Psoas muscle (tissue), 8 donors: ENCODE measurements around the gene ACBD5. TPM values are rescaled to one million over a fixed set of nuclear protein-coding genes. Genes with fewer than 3 reads are reported as not detected.
"Not testable (repeated sequence)": the region's sequence is repeated elsewhere in the genome, so short reads cannot be mapped to it uniquely, and the experiment has no call there.

Experiments used
- ATAC-seq, 4 donors: fragments of 200-7000 bp; cut with Tn5 transposase; one replicate each; pipeline ENCODE4 v1.9.1; 2020; ENCODE audit warnings: moderate library complexity in 3 of 4, mild to moderate bottlenecking in 2 of 4
- DNase-seq, 2 donors: peaks; one replicate each; pipeline ENCODE4 v3.0.0-alpha.2; 2020
- H3K27ac ChIP-seq: fragments of 200-600 bp; one replicate; pipeline ENCODE4 v1.8.0; 2022
- H3K27me3 ChIP-seq, 3 donors: fragments of 200-600 bp in 1 of 3; one replicate each; pipeline versions ENCODE4 v1.6.1 to v1.8.0; 2013 to 2022; ENCODE audit warnings: low read length in 2 of 3, mild to moderate bottlenecking in 2 of 3, moderate library complexity in 1 of 3; ENCODE audit not compliant: insufficient read depth in 3 of 3
- H3K36me3 ChIP-seq, 2 donors: fragments of 200-600 bp in 1 of 2; one replicate each; pipeline versions ENCODE4 v1.6.1 to v1.8.0; 2013 to 2022; ENCODE audit warnings: low read depth in 1 of 2, mild to moderate bottlenecking in 1 of 2, moderate library complexity in 1 of 2; ENCODE audit not compliant: insufficient read depth in 1 of 2
- H3K4me1 ChIP-seq: fragments of 200-600 bp; one replicate; pipeline ENCODE4 v1.8.0; 2022
- H3K4me3 ChIP-seq: fragments of 200-600 bp; one replicate; pipeline ENCODE4 v1.8.0; 2022; ENCODE audit warnings: mild to moderate bottlenecking
- H3K9me3 ChIP-seq: fragments of 200-600 bp; one replicate; pipeline ENCODE4 v1.8.0; 2022
- CTCF ChIP-seq: fragments of 200-600 bp; IDR thresholded peaks from one replicate; pipeline ENCODE4 v1.8.0; 2022; ENCODE audit warnings: antibody characterized with exemption
- WGBS, 3 donors: extraction: QIAGEN DNeasy Blood & Tissue Kit; methylation state at CpG; one replicate each; pipeline versions ENCODE4 v1.1.6 to v1.1.7; 2013; 5-methylcytosine and 5-hydroxymethylcytosine counted together
- intact Hi-C, 2 donors: fragments of 100-400 bp; cut with DNase I; formaldehyde crosslinking; loops; one replicate each; pipeline versions ENCODE4 v1.11.0 to v1.14.2; 2022
- long read RNA-seq, 2 donors: library from polyadenylated mRNA; unstranded; transcript quantifications; one replicate each; pipeline ENCODE4 v2.0.0, GENCODE V29; 2021
- polyA plus RNA-seq, 3 donors: library from polyadenylated mRNA; stranded (reverse); fragments of 200-250 nt; gene quantifications; one replicate each; pipeline ENCODE4 v1.2.3, GENCODE V29; 2013
- total RNA-seq, 4 donors: library from RNA; stranded (reverse); fragmentation: NEBNext Ultra II Directional in 2 of 4; extraction: Animal tissue kit (Norgen Biotek cat#: 25700) in 2 of 4; gene quantifications; one replicate each; pipeline versions ENCODE4 v1.2.1 to v1.2.4, GENCODE V29; 2021 to 2023
- donor health status: healthy with polysubstance abuse.
- donor health status: DM: no; HTN: no; CAD: no; lungs with moderate emphysema.
- donor health status: Bipolar disorder and iron deficiency.
- donor health status: healthy.
- donor health status: DM: yes; HTN: yes; CAD: no.
- donor health status: DM: no; HTN: no; CAD: no.
- donor health status: DM: no; HTN: no; CAD: no.
- donor health status: DM: yes; HTN: yes; CAD: no.

ACBD5 gene, protein sequence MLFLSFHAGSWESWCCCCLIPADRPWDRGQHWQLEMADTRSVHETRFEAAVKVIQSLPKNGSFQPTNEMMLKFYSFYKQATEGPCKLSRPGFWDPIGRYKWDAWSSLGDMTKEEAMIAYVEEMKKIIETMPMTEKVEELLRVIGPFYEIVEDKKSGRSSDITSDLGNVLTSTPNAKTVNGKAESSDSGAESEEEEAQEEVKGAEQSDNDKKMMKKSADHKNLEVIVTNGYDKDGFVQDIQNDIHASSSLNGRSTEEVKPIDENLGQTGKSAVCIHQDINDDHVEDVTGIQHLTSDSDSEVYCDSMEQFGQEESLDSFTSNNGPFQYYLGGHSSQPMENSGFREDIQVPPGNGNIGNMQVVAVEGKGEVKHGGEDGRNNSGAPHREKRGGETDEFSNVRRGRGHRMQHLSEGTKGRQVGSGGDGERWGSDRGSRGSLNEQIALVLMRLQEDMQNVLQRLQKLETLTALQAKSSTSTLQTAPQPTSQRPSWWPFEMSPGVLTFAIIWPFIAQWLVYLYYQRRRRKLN
- total RNA-seq (10 to 100 TPM; 29.1 to 47.4 (median 34.9) TPM), polyA plus RNA-seq (10 to 100 TPM; 18.4 to 53.6 (median 19.0) TPM)
- long read RNA-seq, donor 1, full-length matches to known transcripts = 26 of 47 reads
- long read RNA-seq, donor 1, partial matches to known transcripts = 12 of 47 reads
- long read RNA-seq, donor 1, other reads (novel, unspliced or antisense) = 9 of 47 reads
- long read RNA-seq, donor 2, transcript ACBD5-204 (13 exons, 3,848 nt) = major isoform, 37 of 88 reads
- long read RNA-seq, donor 2, transcript ACBD5-205 (13 exons, 3,921 nt) = minor isoform, 10 of 88 reads
- long read RNA-seq, donor 2, partial matches to known transcripts = 23 of 88 reads
- long read RNA-seq, donor 2, other reads (novel, unspliced or antisense) = 16 of 88 reads

GRCh38 chr10:27240212-27241009 is at the start of gene ACBD5:
TSS of gene ACBD5 (minus strand) at chr10:27240797. CDS start at chr10:27240688, 109 bp downstream.
- no peaks in the 10 kb centered on the region for H3K27me3 ChIP-seq
- H3K27ac ChIP-seq = peak within 1 kb of the TSS; percentile 99
- H3K4me3 ChIP-seq = peak within 1 kb of the TSS; percentile 88
- no peak for TF ChIP-seq CTCF
- ATAC-seq (peak; percentile 59 to 71 (median 67)), DNase-seq (peak; percentile 91 to 95)
- peaks cover 26% of the 10 kb centered on the region for H3K4me1 ChIP-seq
- WGBS, 3 donors = 0 to 1% (median 0%) methylated on average over 54 to 64 of the region's 64 CpGs
- peaks cover 0 to 10% of the 10 kb centered on the region in 2 donors for H3K36me3 ChIP-seq
- intact Hi-C loops = loop anchor here (1.0 to 10.0 kb wide), 3 partner anchors 86 to 264 kb away; partner anchors contain the start of genes RAB18 (in 2 of the 2) and YME1L1 (in 2 of the 2)
- no peaks in the 10 kb centered on the region for H3K9me3 ChIP-seq

DNA sequence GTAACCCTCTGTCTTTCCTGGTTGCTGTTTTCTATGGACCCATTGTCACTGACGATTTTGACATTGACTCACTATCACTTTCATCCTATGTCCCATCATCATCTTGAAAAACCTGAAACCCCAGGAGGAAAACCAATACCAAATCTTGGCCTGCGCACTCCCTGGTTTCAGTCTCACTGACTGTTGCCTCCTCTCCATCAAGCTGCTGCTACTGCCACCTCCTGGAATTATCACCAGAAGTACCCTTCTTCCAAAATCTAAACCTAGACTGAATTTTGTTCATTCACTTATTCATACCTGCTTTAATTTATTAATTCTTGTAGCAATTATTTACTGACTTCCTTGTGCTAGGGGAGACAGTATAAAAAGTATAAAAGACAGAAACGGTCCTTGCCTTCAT is 44.5 kb upstream of the ACBD5 start:
- Histone ChIP-seq H3K4me3 (no peak overlapping the region), H3K27ac (no peak overlapping the region), H3K4me1 (no peaks in the 10 kb centered on the region), H3K27me3 (no peaks in the 10 kb centered on the region), H3K36me3 (no peaks in the 10 kb centered on the region), H3K9me3 (no peaks in the 10 kb centered on the region)
- WGBS, 3 donors = 48 to 55% (median 55%) methylated on average over 3 of the region's 3 CpGs
- TF ChIP-seq CTCF = peak; percentile 30
- DNase-seq = no peak
- no peak for ATAC-seq
- intact Hi-C loops = no loop called here

GRCh38 chr10:27276581-27276980 is 36.0 kb upstream of the ACBD5 start:
- H3K27me3 ChIP-seq = no peaks in the 10 kb centered on the region
- intact Hi-C loops = no loop called here
- no peaks in the 10 kb centered on the region for H3K9me3 ChIP-seq
- H3K4me1 ChIP-seq = no peaks in the 10 kb centered on the region
- H3K27ac ChIP-seq = no peak overlapping the region
- ATAC-seq (no peak), DNase-seq (no peak)
- TF ChIP-seq CTCF = no peak
- H3K36me3 ChIP-seq = no peaks in the 10 kb centered on the region
- H3K4me3 ChIP-seq = no peak overlapping the region

GRCh38 chr10:27266025-27266424 is 25.4 kb upstream of the ACBD5 start:
- H3K4me3 ChIP-seq, H3K27ac ChIP-seq, intact Hi-C loops, ATAC-seq, DNase-seq, H3K9me3 ChIP-seq, H3K36me3 ChIP-seq, H3K4me1 ChIP-seq: not testable (repeated sequence)
- WGBS, 3 donors = 66 to 81% (median 70%) methylated on average over 3 of the region's 3 CpGs
- H3K27me3 ChIP-seq = peaks cover 0 to 11% (median 2%) of the 10 kb centered on the region in 3 donors

- H3K36me3 ChIP-seq, H3K9me3 ChIP-seq, H3K4me1 ChIP-seq, H3K27ac ChIP-seq, ATAC-seq, DNase-seq, intact Hi-C loops, H3K4me3 ChIP-seq: not testable (repeated sequence)
- peaks cover 0 to 44% (median 13%) of the 10 kb centered on the region in 3 donors for H3K27me3 ChIP-seq
- 76 to 80% (median 80%) methylated on average over 7 of the region's 7 CpGs for WGBS, 3 donors
Observed at GRCh38 chr10:27262788-27263187, 22.2 kb upstream of the ACBD5 start.
